Measurements from ENCODE around the gene BMPER.

GRCh38 chr7:34031156-34031555, 125.8 kb downstream of the BMPER start:
- TF ChIP-seq CTCF (conservative IDR thresholded peaks at IDR 0.05) (no peak), EZH2 (IDR thresholded peaks at IDR 0.05; ENCODE audit: low read depth) (no peak)
